Stimulated activated CD4-positive, alpha-beta T cell treated with anti-CD3 and anti-CD28 coated beads, Interleukin-12 subunit alpha, Interleukin-12 subunit beta, amount 100 ng/mL, for 4 hours (primary cell): ENCODE measurements around the gene MICB.
"Not testable (repeated sequence)": the region's sequence is repeated elsewhere in the genome, so short reads cannot be mapped to it uniquely, and the experiment has no call there.

Experiments used
- DNase-seq: peaks from one replicate; pipeline ENCODE4 v3.0.0-alpha.2; 2020

Gene MICB

GRCh38 chr6:31476515-31477139 is 21.3 kb upstream of the MICB start:
- DNase-seq = no peak

GRCh38 chr6:31477521-31477920 is 20.4 kb upstream of the MICB start:
- DNase-seq = no peak

- DNase-seq = no peak
Observed at GRCh38 chr6:31478186-31478950, 19.6 kb upstream of the MICB start.

GRCh38 chr6:31479151-31479932 is 18.6 kb upstream of the MICB start:
- no peak for DNase-seq

- DNase-seq = no peak
Observed at GRCh38 chr6:31479933-31480535, 17.9 kb upstream of the MICB start.

GRCh38 chr6:31480574-31480973 is 17.4 kb upstream of the MICB start:
- DNase-seq = no peak

- DNase-seq = no peak
Observed at GRCh38 chr6:31483392-31483791, 14.6 kb upstream of the MICB start.

- no peak for DNase-seq
Observed at GRCh38 chr6:31485055-31485454, 12.9 kb upstream of the MICB start.

- not testable (repeated sequence) for DNase-seq
Observed at GRCh38 chr6:31486065-31486837, 11.7 kb upstream of the MICB start.

GRCh38 chr6:31487674-31488073 is 10.3 kb upstream of the MICB start:
- not testable (repeated sequence) for DNase-seq

- DNase-seq = no peak
Observed at GRCh38 chr6:31489086-31489485, 8.9 kb upstream of the MICB start.

- DNase-seq = no peak
Observed at GRCh38 chr6:31490115-31490873, 7.7 kb upstream of the MICB start.

GRCh38 chr6:31493550-31493874 is 4.4 kb upstream of the MICB start:
- not testable (repeated sequence) for DNase-seq

GRCh38 chr6:31493875-31494694 is 3.9 kb upstream of the MICB start:
- peak; percentile 75 for DNase-seq

- no peak for DNase-seq
Observed at GRCh38 chr6:31495580-31495979, 2.4 kb upstream of the MICB start.

GRCh38 chr6:31496826-31497225 is 1.1 kb upstream of the MICB start:
- DNase-seq = not testable (repeated sequence)

GRCh38 chr6:31498748-31499147 is 803 bp downstream of the MICB start:
- DNase-seq = no peak

GRCh38 chr6:31499648-31500047 is 1.7 kb downstream of the MICB start:
- DNase-seq = not testable (repeated sequence)

- DNase-seq = no peak
Observed at GRCh38 chr6:31502586-31502985, 4.6 kb downstream of the MICB start.

GRCh38 chr6:31509036-31509435 is 11.1 kb downstream of the MICB start:
- not testable (repeated sequence) for DNase-seq

- DNase-seq = no peak
Observed at GRCh38 chr6:31510007-31510406, 12.1 kb downstream of the MICB start.
